Transverse colon (tissue), 4 donors: ENCODE results near the gene PARD6A.

ENCODE experiments used
- CTCF ChIP-seq, 5 experiments: fragments of 200-600 bp in 3 of 5; fragments of 450-650 bp in 2 of 5; sonication (generic) in 3 of 5; IDR thresholded peaks; 1 replicate in 2 of 5; 2 replicates in 3 of 5; pipeline ENCODE4 v1.5.1; 2016 to 2017; ENCODE audit warnings: antibody characterized with exemption in 5 of 5, inconsistent platforms in 3 of 5, mild to moderate bottlenecking in 2 of 5, moderate library complexity in 1 of 5
- EP300 ChIP-seq: sonication (generic); formaldehyde crosslinking; IDR thresholded peaks from one replicate; pipeline ENCODE4 v1.6.1; 2017; ENCODE audit warnings: antibody characterized with exemption, low read depth
- POLR2A ChIP-seq: fragments of 450-650 bp; IDR thresholded peaks from one replicate; pipeline ENCODE4 v1.6.1; 2016; ENCODE audit warnings: antibody characterized with exemption, mild to moderate bottlenecking, moderate library complexity
- POLR2AphosphoS5 ChIP-seq, 3 donors: sonication (generic); formaldehyde crosslinking; IDR thresholded peaks; one replicate each; pipeline ENCODE4 v1.6.1; 2016; ENCODE audit warnings: antibody characterized with exemption in 3 of 3

- TF ChIP-seq CTCF (IDR thresholded peaks at IDR 0.05) (no peak), POLR2AphosphoS5 (IDR thresholded peaks at IDR 0.05) (no peak), POLR2A (no peak), EP300 (no peak)
These were observed 11.5 kb downstream of the PARD6A start for GRCh38 chr16:67672306-67672705.
